ENCODE measurements around the gene MSH2.

- TF ChIP-seq REST (IDR thresholded peaks at IDR 0.05; ENCODE audit: insufficient read depth in 1 of 2, low read depth in 2 of 2, low read length in 2 of 2) = no peak
- no peak for TF ChIP-seq TAF1 (IDR thresholded peaks at IDR 0.05; ENCODE audit: borderline replicate concordance, insufficient read depth, low read length)
Measured at GRCh38 chr2:47503481-47504070, 100.6 kb downstream of the MSH2 start.

Measured in PFSK-1 (cell line).